ENCODE results near the gene SPEF2.
"Not testable (repeated sequence)": the region's sequence is repeated elsewhere in the genome, so short reads cannot be mapped to it uniquely, and the experiment has no call there.

Gene SPEF2

DNA sequence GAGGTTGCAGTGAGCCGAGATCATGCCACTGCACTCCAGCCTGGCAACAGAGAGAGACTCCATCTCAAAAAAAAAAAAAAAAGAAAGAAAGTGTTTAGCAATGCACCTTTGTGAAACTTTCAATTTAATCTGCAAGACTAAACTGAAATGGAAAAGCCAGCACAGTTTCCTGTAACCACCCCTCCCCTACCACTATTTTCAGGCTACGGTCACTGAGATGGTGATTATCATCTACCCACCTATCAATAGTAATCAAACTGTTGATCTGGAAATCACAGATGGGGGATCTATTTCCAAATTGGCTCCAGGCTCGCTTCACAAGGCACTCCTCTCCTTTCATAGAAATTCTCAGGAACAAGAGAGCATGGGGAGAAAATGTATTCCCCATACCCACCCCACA is 208.4 kb downstream of the SPEF2 start:
- no peak for DNase-seq

DNA sequence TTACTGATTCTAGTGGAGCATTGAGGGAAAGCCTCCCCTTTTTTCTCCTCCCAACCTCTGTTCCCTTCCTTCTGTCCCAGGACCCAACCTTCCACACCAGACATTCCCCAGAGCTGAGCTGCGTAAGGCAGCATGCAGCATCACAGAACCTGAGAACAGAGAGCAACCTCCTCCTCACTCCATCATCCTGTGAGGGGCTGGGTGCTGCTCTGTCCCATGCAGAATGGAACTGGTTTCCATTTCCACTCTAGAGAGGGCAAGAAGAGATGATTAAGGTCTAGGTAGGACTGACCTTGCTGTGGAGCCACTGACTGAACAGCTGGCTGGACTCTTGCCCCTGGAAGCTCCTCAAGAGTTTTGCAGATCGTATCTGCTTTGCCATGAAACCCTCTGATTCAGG is 208.9 kb downstream of the SPEF2 start:
- no peak for DNase-seq

DNA sequence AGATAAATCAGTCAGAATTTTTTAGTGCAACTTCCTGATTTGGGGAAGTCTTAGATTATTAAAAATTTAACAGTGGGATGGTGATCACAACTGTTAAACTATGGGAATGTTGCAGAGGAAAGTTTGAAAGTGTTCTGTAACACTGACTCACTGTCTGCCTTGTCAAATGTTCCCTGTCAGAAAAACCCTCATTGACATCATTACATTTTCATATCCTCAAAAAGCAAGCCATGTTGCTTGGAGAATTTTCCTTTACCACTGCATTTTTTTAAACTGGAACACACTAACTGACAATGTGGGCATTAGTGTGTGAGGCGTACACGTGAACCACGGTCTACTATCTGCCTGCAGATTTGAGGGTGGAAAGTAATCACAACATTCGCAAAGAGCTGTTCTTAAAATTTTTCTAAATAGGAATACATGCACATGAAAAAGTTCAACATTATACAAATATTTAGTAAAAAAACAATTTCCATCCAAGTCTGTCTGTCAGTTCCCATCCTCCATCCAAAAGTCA is 210.5 kb downstream of the SPEF2 start:
- DNase-seq = no peak

DNA sequence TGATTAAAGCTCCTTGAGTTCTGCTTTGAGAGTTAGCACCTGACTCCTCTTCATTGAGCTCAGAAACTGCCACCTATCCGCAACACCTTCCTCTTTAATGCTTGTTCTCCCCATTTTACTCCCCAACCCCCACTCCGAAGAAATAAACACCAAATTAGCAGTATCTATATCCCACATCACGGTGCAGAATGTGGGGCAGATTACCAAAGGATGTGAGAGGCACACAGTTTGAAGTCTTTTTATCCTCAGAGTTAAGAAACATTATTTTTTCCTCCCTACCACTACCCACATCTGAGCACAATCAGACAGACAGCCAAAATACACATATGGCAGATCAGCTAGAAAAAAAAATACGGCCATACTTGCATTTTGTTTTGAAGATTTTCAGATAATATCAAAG is 212.9 kb downstream of the SPEF2 start:
- no peak for DNase-seq

DNA sequence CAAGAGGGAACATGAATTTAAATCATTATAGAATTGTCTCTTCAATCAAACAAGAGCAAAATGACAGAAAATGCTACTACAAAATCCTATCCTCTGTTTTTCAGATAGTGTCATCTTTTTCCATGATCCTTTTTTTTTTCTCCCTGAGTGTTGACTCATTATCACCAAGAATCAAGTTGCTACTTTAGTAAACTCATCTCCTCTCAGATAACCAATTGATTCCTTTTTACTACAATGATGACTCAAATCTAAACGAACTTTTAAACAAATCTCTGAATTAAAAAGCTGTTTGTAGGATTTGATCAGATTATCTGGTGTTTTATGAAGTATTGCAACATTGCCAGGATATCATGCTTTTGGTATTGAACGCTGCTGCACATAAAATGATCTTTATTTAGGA is 215.1 kb downstream of the SPEF2 start:
- no peak for DNase-seq

DNA sequence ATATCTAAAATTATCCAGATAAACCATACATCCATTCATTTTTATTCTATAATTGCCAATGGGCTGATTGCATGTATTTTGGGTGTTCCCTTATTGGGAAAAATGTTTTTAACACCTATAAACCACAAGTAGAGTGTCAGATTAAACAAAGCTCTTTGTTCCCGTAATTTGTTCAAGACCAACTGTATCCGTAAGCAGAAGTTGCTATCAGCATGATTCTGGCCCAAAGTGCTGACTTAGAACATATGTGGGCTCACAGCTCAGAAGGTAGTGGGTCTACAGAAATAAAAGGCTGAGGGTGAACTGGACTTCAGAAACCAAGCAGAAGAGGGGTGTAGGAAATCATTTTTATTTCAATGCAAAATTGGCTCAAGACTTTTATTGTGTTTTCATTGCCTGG is 215.6 kb downstream of the SPEF2 start:
- DNase-seq = no peak

DNA sequence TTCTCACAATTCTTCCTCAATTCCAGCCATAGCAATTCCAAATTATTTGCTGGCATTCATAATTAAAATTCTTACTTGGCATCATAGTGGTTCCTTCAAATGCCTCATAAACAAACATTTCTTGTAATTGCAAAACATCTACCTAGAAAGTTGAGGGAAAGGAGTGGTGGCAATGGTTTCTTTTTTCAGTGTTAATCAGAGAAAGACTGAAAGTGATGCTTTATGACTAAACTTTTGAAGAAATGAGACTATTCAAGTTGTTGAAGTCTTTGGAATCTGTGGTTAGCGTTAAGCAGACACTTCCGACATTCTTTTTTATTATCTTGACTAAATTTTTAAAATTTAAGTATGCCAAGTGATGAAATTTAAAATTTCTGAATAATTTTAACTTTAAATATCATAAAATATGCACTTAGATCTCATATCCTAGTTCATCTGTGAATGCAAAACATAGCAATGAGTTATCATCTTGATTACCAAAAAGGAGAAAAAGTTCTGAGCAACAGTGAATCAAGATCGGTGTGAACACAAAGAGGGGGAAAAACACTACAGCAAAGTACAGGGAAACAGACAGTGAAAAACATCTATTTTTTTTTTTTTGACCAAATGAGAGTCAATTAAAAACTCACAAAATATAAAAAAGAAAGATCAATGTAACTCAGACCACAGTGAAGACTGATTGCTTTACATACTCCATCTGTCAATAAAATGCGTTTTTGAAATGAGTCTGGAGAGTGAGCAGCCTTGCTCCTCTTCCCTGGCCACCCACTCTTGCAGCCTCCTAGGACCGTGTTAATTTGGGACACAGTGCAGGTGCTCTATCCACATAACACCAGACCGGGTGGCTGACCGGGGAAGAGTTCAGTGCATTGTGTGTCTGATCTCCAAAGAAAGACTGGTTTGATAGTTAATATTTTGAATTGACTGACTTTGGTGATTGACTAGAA is 218.4 kb downstream of the SPEF2 start:
- DNase-seq = no peak

DNA sequence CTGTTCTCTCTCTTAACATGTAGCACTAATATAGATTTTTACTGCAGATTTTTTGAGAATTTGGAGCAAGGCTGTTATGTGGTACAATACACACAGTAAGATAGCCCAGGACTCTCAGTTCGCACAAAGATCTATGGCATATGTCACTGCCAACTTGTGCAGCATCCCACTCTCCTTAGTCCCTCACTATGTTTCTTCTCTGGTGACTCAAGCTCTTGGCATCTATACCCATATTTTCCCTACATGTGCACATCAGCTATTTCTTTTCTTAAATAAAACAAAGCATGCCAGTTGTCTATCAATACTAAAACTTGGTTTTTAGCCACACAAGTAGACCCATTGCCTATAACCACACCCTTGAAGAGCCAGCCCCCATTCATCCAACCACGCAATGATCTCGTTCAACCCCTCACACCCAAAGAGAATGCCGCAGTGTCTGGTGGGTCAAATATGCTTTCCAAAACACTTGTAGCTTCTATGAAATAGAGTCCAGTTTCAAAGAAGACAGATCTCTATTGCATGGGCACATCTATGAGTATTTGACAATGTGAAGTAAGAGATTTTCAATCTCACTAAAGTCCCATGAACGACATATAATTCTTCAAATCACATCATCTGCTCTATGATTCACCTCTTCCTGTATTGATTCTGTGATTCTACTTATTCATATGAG is 220.8 kb downstream of the SPEF2 start:
- DNase-seq = no peak

DNA sequence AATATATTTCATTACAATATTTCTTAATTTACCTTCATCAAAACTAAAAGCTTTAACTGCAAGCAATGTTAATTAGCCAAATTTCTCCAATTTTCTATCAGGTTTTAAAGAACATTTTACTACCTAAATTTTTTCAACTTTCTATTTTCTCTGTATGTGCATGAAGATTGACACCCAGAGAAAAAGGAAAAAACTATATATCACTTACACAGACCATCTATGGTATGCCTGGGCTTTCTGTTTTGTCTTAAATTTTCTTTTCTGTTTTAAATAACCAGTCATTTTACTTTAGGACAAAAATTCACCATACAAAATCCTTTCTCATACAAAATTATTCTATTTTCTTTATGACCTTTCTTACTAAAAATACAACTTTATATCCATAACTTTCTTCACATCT is 225.2 kb downstream of the SPEF2 start:
- no peak for DNase-seq

DNA sequence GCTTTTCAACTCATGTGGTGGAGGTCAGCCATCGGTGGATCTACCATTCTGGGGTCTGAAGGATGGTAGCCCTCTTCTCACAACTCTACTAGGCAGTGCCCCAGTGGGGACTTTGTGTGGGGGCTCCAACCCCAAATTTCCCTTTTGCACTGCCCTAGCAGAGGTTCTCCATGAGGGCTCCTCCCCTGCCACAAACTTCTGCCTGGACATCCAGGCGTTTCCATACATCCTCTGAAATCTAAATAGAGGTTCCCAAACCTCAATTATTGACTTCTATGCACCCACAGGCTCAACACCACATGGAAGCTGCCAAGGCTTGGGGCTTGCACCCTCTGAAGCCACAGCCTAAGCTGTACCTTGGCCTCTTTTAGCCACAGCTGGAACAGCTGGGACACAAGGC is 227.8 kb downstream of the SPEF2 start:
- DNase-seq = not testable (repeated sequence)

DNA sequence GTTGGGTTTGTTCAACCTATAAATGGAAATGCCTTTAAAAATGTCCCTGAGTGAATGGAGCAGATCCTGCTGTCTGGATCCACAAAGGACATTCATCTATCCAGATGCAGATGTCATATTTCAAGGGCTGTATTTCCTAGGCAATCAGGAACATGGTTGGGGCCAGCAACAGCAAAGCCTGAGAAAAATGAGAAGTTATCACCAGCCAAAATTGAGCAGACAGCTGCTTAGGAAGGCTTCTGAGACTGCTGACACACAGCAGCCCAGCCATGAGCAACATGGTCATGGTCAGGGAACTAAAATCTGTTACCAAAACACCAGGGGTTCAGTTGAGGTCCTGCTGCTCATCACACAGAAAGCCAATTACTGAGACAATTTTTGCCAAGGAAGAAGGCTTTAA is 229.8 kb downstream of the SPEF2 start:
- no peak for DNase-seq

DNA sequence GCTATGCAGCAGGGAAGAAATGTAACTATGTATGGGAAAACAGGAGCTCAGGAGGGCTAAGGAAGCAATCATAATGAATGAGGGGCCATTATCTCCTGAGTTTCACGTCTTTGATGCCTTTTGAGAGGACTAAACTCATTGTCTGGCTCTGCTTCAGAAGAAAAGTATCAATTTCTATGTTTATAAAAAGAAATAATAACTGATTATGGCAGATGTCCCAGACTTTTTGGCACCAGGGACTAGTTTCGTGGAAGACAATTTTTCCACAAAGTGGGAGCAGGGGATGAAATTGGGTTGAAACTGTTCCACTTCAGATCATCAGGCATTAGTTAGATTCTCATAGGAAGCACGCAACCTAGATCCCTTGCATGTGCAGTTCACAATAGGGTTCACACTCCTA is 230.3 kb downstream of the SPEF2 start:
- no peak for DNase-seq

DNA sequence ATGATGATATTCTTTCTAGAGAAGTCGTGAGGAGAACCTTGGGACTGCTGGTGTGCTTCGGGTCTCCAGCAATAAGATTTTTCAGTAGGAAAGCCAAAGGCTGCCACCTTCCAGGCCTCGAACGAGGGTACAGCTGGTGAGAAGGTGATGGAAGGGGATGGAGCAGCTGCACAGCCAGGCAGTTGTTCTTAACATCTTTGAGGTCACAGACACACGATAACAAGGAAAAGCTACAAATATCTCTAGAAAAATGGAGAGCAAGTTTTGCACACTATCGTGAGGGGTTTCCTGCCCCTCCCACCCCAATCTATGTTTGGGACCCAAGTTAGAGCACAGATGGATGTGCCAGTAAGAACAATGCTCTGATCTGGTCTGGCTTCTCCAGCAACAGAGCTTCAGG is 232.2 kb downstream of the SPEF2 start:
- no peak for DNase-seq

DNA sequence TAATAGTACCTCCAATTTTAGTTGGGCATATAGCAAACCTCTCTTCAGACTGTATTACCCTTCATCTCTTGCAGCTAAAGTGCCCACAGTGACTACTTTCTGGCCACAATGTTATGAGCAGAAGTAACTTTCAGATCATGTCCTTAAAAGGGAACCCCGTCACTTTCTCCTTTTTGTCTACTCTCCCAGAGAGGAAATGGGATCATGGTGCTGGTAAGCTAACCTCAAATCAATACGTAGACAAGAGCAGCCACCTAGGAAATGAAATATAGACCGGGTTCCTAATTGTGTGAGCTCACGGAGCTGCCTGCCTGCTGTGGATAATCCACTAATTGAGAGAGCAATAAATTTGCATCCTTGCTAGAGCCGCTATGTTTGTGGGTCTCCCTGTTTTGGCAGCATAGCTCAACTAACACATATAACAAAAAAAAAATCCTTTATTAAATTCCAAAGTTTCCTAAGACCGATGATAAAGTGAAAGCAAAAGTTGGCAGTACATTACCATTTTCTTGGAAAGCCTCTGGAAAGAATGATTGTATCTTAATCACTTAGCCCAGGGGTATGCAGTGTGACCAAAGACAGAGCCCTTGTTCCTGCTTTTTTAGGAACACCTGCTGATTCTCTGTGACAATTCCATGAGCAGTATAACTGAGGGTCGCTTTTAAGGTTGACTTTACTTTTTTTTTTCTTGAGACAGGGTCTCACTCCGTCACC is 233.5 kb downstream of the SPEF2 start:
- no peak for DNase-seq

DNA sequence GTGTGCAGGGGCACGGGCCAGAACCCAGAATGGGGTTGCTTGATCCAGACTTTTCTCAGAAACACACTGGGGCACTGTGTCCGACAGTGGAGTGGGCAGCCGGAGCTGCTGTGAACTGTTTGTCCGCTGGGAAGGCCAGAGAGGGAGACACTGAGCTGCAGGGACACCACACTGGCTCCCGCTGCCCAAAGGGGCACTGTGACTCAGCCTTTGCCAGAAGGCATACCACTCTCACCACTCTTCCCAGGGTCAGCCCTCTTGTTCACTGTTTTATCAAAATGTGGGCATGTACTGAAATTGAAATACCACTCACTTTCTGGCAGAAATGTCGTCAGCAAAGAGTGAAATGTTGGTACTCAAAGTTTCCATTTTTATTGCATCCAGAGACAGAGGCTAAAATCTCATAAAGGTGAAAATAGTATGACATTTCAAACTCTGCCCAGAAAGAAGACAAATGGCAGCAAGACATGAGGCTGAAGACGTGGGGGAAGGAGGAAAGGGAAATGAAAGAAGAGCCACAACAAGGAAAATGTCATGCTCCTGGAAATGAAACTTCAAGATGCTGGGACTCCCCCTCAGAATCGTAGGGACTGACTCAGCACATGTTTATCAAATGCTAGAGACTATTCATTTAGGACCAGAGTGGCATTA is 234.5 kb downstream of the SPEF2 start:
- DNase-seq = no peak

DNA sequence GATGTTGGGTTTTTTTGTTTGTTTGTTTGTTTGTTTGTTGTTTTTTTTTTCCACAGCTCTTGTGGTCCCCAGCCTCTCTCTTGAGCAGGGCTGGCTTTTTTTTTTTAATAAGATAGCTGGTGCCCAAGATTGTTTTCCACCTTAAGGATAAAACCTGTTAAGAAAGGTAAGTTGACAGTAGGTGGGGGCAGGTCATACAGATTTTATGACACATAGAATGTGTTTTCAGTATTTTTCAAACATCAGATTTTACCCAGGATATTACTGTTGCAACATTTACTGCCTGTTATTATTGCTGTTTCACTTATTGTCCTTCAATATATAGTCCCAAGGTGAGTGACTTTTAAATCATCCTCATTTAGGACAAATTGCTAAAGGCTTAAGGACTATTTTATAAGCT is 235.1 kb downstream of the SPEF2 start:
- DNase-seq = no peak

DNA sequence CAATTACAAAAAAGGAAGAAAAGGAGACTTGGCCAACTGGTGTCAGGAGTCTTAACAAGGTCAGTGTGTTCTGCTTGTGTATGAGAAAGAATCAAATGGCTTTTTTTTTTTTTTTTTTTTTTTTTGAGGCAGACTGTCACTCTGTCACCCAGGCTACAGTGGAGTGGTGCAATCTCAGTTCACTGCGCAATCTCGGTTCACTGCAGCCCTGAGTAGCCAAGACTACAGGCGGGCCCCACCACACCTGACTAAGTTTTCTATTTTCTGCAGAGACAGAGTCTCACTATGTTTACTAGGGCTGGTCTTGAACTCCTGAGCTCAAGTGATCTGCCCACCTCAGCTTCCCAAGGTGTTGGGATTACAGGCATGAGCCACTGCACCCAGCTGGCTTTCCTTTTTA is 236.0 kb downstream of the SPEF2 start:
- no peak for DNase-seq

DNA sequence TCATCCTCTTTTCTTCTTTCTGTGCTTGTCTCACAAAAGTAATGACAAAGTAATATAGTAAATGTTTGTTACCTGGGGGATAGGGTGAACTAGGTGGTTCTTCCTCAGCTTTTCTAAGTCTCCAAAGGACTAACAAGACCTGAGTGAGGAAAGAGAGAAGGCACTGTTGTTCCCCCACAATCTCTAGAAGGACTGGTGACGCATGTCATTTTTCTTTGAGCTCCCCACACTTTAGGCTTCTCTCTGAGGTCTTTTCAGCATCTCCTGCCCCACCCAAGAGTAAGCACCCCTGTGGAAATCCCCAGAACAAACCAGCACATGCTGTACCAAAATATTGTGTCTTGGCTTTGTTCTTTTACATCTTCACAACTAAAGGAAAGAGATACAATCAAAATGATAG is 236.6 kb downstream of the SPEF2 start:
- DNase-seq = no peak

DNA sequence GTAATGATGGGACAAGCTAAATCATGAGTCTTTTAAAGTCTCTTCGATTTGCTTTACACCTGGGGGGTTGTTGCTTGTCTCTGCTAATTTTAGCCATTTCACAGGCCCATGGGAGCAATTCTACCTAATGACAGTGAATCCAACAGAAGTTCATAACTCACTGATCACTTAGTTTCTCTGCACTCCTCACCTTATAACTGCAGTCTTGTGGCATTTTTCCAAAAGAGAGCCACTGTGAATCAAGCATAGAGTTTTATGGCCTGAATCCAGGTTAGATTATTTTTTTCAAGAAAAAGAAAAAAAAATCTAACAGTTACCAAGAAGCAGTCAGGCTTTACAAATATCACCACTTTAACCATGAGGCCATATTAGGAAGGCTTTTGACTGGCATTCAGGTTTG is 237.5 kb downstream of the SPEF2 start:
- DNase-seq = no peak

DNA sequence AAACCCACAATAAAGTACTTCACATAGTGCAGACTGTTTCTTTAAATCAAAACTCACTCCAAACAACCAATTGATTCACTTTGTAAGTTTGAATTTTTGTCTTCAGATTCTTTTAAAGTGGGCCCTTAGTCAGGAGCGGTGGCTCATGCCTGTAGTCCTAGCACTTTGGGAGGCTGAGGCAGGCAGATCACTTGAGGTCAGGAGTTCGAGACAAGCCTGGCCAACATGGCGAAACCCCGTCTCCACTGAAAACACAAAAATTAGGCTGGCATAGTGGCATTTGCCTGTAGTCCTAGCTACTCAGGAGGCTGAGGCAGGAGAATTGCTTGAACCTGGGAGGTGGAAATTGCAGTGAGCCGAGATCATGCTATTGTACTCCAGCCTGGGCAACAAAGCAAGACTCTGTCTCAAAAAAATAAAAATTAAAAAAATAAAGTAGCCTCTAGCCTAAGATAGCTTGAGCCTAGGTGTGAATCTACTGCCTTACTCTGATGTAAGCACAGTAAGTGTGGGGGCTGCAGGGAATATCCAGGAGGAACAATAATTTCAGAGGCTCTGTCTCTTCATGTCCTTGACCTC is 238.6 kb downstream of the SPEF2 start:
- not testable (repeated sequence) for DNase-seq

DNA sequence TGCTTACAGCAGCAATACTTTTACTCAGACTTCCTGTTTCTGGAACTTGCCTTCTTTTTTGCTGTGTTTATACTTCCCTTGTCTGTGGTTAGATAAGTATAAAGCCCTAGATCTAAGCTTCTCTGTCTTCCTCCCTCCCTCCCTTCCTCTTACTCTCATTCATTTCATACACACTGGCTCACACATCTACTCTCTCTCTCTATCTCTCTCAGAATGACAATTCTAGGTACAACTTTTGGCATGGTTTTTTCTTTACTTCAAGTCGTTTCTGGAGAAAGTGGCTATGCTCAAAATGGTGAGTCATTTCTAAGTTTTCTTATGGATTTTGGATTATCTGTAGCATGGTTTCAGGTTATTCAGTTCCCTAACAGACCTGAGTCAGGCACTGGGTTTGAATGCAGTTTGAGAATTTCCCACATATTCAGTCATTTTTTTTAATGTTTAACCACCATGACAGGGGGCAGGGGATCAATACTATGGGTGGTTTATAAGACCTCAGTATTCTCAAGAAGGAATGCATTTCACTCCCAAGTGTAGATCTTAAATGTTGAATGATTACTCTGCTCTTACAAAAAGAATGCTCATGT is 239.2 kb downstream of the SPEF2 start, which contains the start of gene IL7R:
TSS of gene IL7R (plus strand) at position 127 of the 587 bp plus-strand sequence. CDS start at position 214, 87 bp downstream.
- no peak for DNase-seq

DNA sequence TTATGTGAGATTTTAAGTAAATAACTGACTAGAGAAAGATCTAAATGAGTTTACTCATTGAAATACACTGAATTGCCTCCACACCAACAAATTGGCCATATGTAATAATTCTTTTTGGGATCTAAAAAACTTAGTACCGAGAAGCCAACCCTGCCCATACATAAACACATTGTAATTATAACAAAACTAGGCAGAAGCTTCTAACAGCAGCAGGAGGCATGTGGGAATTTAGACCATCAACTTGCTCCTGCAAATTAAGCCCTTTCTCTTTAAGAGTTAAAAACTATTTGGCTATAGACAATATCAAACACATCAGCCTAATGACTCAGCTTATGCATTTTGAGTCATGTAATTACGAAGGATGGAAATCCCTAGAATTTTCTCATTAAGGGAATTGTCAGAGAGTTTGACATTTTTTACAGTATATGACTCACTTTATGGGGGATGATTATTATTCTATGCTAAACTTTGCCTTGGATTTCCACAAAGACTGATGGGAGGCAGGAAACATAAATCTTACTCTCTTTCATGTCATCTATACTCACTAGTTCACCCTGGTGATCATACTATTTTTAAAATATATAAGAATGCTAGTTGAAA is 240.0 kb downstream of the SPEF2 start:
- no peak for DNase-seq

Data from NCI-H2107 (cell line).